ENCODE measurements around the gene KLHL15.

The KLHL15 gene

GRCh38 chrX:23938690-23939089 is 88.3 kb downstream of the KLHL15 start:
- no peak for TF ChIP-seq GATA3 (IDR thresholded peaks at IDR 0.05; ENCODE audit: low read depth, low read length)
- TF ChIP-seq GATA2 (IDR thresholded peaks at IDR 0.05; ENCODE audit: low read depth, low read length) = no peak

- no peak for TF ChIP-seq GATA3 (IDR thresholded peaks at IDR 0.05; ENCODE audit: low read depth, low read length)
Measured at GRCh38 chrX:23937100-23937499, 89.9 kb downstream of the KLHL15 start.

GRCh38 chrX:23936180-23936579 is 90.8 kb downstream of the KLHL15 start:
- TF ChIP-seq GATA3 (IDR thresholded peaks at IDR 0.05; ENCODE audit: low read depth, low read length) = no peak

GRCh38 chrX:23935106-23935505 is 91.9 kb downstream of the KLHL15 start:
- TF ChIP-seq GATA3 (IDR thresholded peaks at IDR 0.05; ENCODE audit: low read depth, low read length) = no peak
- no peak for TF ChIP-seq GATA2 (IDR thresholded peaks at IDR 0.05; ENCODE audit: low read depth, low read length)
